ENCODE data around the gene CACFD1. TPM values are rescaled to one million over a fixed set of nuclear protein-coding genes. Genes with fewer than 3 reads are reported as not detected.

Gene CACFD1
- total and polyA plus RNA-seq, 9 of the 15 experiments (the other 6 are each of a cell fraction or from before 2014, with no cell fraction given) = 0.11 to 1.4 (median 1.1) TPM; not detected in 2

DNA sequence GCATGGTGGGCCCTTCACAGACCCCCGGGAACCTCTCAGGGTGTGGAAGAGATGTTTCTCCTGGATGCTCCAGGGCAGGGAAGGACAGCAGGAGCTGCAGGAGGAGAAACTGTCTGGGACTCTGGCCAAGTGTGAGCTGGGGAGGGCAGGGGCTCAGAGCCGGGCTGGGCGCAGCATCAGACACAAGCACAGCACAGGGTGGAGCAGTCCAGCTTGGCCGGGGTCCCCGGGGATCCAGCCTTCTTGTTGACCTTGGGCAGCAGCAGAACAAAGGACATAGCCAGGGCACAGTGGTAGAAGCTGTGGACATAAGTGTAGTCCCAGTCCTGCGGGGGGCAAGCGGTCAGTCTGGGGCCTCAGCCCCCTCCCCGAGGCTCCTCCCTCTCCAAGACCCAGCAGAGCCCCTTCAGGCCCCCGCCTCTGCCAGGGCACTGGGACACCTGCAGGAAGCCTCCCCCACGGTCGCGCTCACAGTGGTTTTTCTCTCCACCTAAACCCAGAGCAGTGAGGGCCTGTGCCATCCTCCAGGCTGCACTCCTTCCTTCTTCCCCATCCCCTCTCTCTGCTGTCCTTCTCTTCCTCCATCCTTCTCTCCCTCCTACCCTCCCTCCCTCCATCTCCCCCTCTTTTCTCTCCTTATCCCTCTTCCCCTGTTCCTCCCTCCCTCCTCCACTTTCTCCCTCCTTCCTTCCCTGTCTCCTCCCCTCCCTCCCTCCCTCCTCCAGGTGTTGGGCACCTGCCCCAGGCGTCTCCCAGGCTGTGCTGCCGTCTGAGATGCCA lies 54.9 kb downstream of the CACFD1 start:
- Histone ChIP-seq H3K4me1 (replicated peaks in 1 of 2; ENCODE audit: control insufficient read depth in 2 of 2, insufficient read depth in 2 of 2, low read length in 2 of 2) (peaks cover 0 to 23% of the 10 kb centered on the region in 2 experiments; a peak in 2 of 5 replicates), H3K36me3 (ENCODE audit: control insufficient read depth, insufficient read depth, low read length) (no peaks in the 10 kb centered on the region; the same call in 2 of the 3 replicates), H3K9me1 (ENCODE audit: control insufficient read depth, insufficient read depth, low read length) (no peaks in the 10 kb centered on the region), H3K4me2 (ENCODE audit: insufficient read depth, low read length) (no peak overlapping the region), H4K20me1 (replicated peaks; ENCODE audit: control insufficient read depth, insufficient read depth, low read length) (no peaks in the 10 kb centered on the region; the same call in none of the 2 replicates), H3K4me3 (no peak overlapping the region), H3K27me3 (ENCODE audit: control insufficient read depth in 2 of 2, insufficient read depth in 2 of 2, low read length in 2 of 2) (peaks cover 26 to 64% of the 10 kb centered on the region in 2 experiments), H3K27ac (ENCODE audit: extremely low read depth, low read depth, low read length) (no peak overlapping the region), H3K9me3 (replicated peaks; ENCODE audit: control insufficient read depth, insufficient read depth, low read depth, low read length) (peaks cover 7% of the 10 kb centered on the region; the same call in 1 of the 2 replicates), H3K79me2 (ENCODE audit: control insufficient read depth, insufficient read depth, low read length) (no peaks in the 10 kb centered on the region), H2AFZ (ENCODE audit: low read depth, low read length) (no peak overlapping the region), H3K9ac (ENCODE audit: insufficient read depth in 1 of 2, low read depth in 2 of 2, low read length in 2 of 2) (no peak overlapping the region)
- 5% methylated on average over 8 of the region's 14 CpGs for WGBS (ENCODE audit: insufficient coverage, low coverage, missing lambda C conversion rate)
- no peak for TF ChIP-seq DIDO1 (tag; IDR thresholded peaks at IDR 0.05; ENCODE audit: low read depth)
- no peak for TF ChIP-seq ESRRA (IDR thresholded peaks at IDR 0.05; ENCODE audit: borderline replicate concordance, low read depth)
- no peak for TF ChIP-seq HDAC3 (IDR thresholded peaks at IDR 0.05; ENCODE audit: borderline replicate concordance, partially characterized antibody)
- TF ChIP-seq KAT2B (IDR thresholded peaks at IDR 0.05; ENCODE audit: low read depth, low read length) = no peak
- no peak for TF ChIP-seq ZNF121 (CRISPR knock-in tag; conservative IDR thresholded peaks at IDR 0.05)
- TF ChIP-seq ZNF717 (CRISPR knock-in tag; IDR thresholded peaks at IDR 0.05) = no peak
- no peak for TF ChIP-seq THRAP3 (IDR thresholded peaks at IDR 0.05; ENCODE audit: borderline replicate concordance)
- TF ChIP-seq ZNF140 (CRISPR knock-in tag; IDR thresholded peaks at IDR 0.05) = no peak
- TF ChIP-seq, protein P1, sequence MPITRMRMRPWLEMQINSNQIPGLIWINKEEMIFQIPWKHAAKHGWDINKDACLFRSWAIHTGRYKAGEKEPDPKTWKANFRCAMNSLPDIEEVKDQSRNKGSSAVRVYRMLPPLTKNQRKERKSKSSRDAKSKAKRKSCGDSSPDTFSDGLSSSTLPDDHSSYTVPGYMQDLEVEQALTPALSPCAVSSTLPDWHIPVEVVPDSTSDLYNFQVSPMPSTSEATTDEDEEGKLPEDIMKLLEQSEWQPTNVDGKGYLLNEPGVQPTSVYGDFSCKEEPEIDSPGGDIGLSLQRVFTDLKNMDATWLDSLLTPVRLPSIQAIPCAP (CRISPR knock-in tag; IDR thresholded peaks at IDR 0.05; ENCODE audit: borderline replicate concordance) = no peak
- TF ChIP-seq BMI1 (IDR thresholded peaks at IDR 0.05; ENCODE audit: low read length) = no peak
- no peak for TF ChIP-seq NFIC (IDR thresholded peaks at IDR 0.05)
- TF ChIP-seq ATF1 (CRISPR knock-in tag; IDR thresholded peaks at IDR 0.05) = no peak
- TF ChIP-seq ATF1 (tag; IDR thresholded peaks at IDR 0.05) = no peak
- TF ChIP-seq CBX5 (IDR thresholded peaks at IDR 0.05; ENCODE audit: borderline replicate concordance, low read depth) = no peak
- TF ChIP-seq MEF2A (IDR thresholded peaks at IDR 0.05; ENCODE audit: control insufficient read depth, low read depth, low read length) = no peak
- no peak for TF ChIP-seq RUNX1 (IDR thresholded peaks at IDR 0.05; ENCODE audit: low read depth)
- TF ChIP-seq MCM7 (IDR thresholded peaks at IDR 0.05) = no peak
- TF ChIP-seq NONO (IDR thresholded peaks at IDR 0.05; ENCODE audit: low read depth in 2 of 2, low read length in 1 of 2) = no peak
- in situ Hi-C loops (cut with MboI) = no loop called here
- FAIRE-seq = no peak
- ChIA-PET POLR2A (no interaction called here), CTCF (ENCODE audit: low intra/inter-chr PET ratio) (no interaction called here)
- no peak for DNase-seq (ENCODE audit: extremely low read depth in 1 of 4, low spot score in 3 of 4)
- no peak for ATAC-seq
- no TSS peak for BruUV-seq (replicated peaks)
- intact Hi-C loops (cut with micrococcal nuclease) = no loop called here
